Stimulated activated CD4-positive, alpha-beta T cell treated with anti-CD3 and anti-CD28 coated beads, Interleukin-2, amount 100 ng/mL, for 48 hours (primary cell): ENCODE data around the gene SRD5A1.

Experiments used
- DNase-seq, 2 donors: peaks; one replicate each; pipeline ENCODE4 v3.0.0-alpha.2; 2020

The SRD5A1 gene

GRCh38 chr5:6714226-6715041 is 81.2 kb downstream of the SRD5A1 start:
- DNase-seq: no peak

GRCh38 chr5:6715271-6715670 is 82.0 kb downstream of the SRD5A1 start:
- DNase-seq: no peak

- DNase-seq: no peak
Observed at GRCh38 chr5:6715758-6716628, 82.8 kb downstream of the SRD5A1 start.

- no peak for DNase-seq
Observed at GRCh38 chr5:6716629-6717149, 83.4 kb downstream of the SRD5A1 start.

- DNase-seq: no peak
Observed at GRCh38 chr5:6717247-6717646, 84.0 kb downstream of the SRD5A1 start.

GRCh38 chr5:6717687-6718086 is 84.4 kb downstream of the SRD5A1 start:
- no peak for DNase-seq

GRCh38 chr5:6718161-6718681 is 85.0 kb downstream of the SRD5A1 start:
- no peak for DNase-seq

- DNase-seq: no peak
Observed at GRCh38 chr5:6718718-6719117, 85.5 kb downstream of the SRD5A1 start.

GRCh38 chr5:6719417-6719816 is 86.2 kb downstream of the SRD5A1 start:
- no peak for DNase-seq

- no peak for DNase-seq
Observed at GRCh38 chr5:6719896-6720560, 86.8 kb downstream of the SRD5A1 start.

- DNase-seq: no peak
Observed at GRCh38 chr5:6720561-6720921, 87.3 kb downstream of the SRD5A1 start.

- no peak for DNase-seq
Observed at GRCh38 chr5:6721442-6721841, 88.2 kb downstream of the SRD5A1 start.

- no peak for DNase-seq
Observed at GRCh38 chr5:6722015-6722414, 88.8 kb downstream of the SRD5A1 start.

GRCh38 chr5:6723122-6723815 is 90.0 kb downstream of the SRD5A1 start:
- DNase-seq: no peak

GRCh38 chr5:6723816-6724300 is 90.6 kb downstream of the SRD5A1 start:
- no peak for DNase-seq
